GM12801 (cell line): ENCODE data around the gene GNGT1.

ENCODE experiments used
- CTCF ChIP-seq: IDR thresholded peaks from one replicate; pipeline ENCODE4 v1.5.1; 2011; ENCODE audit warnings: control low read depth; ENCODE audit not compliant: insufficient read length; ENCODE audit errors: extremely low read depth

GNGT1 gene

DNA sequence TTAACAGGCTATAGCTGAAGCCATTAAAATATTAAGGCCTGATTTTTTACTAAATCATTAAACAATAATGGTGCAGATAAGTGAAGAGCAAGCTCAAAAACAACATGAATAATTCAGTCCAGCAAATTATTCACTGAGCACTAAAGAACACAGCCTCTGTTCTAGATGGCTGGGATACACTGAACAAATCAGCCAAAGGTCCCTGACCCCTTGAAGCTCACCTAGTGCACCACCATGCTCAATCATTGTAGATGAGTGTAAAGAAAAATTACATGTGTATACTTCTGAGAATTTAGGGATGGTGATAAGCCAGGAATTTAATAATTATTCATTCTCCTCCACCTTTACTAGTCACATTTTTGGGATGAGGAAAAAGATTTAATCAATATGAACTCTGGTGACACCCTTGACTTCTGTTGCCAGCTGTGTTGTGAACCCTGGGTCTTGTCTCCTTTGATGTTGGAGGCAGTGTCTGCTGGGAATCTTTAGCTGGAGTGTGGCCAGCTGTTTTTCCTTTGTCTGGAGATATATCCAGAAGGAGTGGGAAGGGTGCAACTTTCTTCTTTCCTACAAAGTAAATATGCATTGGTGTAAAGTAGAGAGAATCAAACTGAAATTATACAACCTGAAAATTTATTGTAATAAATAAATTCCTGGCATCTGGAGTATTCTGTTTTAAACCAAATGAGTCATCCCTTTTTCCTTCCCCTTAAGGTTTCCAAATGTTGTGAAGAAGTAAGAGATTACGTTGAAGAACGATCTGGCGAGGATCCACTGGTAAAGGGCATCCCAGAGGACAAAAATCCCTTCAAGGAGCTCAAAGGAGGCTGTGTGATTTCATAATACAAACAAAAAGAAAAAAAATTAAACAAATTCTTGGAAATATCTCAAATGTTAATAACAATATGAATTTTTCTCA is 4.0 kb downstream of the GNGT1 start:
- TF ChIP-seq CTCF: no peak

DNA sequence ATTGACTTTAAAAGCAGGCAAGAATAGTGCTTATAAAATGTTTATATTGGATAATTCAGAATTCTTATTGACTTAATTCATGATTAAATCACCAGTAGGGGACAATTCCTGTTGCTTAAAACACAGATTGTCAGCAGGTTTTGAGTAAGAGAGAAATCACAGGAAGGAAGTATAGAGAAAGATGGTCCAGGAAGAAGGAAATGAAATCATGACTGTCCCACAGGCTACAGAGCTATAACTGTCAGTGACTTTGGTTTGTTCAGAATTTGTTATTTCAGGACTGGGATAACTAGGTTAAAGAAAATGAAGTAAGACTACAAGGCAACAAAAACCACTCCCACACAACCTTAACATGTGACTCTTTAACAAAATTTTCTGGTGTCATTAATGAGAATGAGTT is 6.8 kb downstream of the GNGT1 start:
- TF ChIP-seq CTCF: no peak

DNA sequence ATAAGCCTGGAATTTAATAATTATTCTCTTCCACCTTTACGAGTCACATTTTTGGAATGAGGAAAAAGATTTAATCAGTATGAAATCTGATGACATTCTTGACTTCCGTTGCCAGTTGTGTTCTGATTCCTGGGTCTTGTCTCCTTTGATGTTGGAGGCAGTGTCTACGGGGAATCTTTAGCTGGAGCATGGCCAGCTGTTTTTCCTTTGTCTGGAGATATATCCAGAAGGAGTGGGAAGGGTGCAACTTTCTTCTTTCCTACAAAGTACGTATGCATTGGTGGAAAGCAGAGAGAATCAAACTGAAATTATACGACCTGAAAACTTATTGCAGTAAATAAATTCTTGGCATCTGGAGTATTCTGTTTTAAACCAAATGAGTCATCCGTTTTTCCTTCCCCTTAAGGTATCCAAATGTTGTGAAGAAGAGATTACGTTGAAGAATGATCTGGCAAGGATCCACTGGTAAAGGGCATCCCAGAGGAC is 8.3 kb downstream of the GNGT1 start:
- TF ChIP-seq CTCF: no peak

GRCh38 chr7:93920496-93921182 is 14.3 kb downstream of the GNGT1 start:
- TF ChIP-seq CTCF: no peak

DNA sequence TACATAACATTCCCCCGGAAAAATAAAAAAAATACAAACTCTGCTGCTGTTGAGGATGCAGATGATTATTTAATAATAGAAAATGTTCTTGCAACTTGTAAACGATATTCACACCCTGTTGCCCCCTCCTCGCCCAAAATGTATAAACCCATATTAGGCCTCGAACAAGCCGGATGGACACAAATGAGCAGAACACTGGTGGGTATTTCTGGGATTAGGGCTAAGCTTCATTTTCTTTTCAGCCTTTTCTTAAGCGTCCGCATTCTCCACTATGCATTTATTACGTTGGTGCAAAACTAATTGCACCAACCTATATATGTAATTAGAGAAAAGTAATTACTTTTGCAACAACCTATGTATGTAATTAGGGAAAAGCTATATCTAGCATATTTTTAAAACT is 14.8 kb downstream of the GNGT1 start:
- TF ChIP-seq CTCF: no peak

DNA sequence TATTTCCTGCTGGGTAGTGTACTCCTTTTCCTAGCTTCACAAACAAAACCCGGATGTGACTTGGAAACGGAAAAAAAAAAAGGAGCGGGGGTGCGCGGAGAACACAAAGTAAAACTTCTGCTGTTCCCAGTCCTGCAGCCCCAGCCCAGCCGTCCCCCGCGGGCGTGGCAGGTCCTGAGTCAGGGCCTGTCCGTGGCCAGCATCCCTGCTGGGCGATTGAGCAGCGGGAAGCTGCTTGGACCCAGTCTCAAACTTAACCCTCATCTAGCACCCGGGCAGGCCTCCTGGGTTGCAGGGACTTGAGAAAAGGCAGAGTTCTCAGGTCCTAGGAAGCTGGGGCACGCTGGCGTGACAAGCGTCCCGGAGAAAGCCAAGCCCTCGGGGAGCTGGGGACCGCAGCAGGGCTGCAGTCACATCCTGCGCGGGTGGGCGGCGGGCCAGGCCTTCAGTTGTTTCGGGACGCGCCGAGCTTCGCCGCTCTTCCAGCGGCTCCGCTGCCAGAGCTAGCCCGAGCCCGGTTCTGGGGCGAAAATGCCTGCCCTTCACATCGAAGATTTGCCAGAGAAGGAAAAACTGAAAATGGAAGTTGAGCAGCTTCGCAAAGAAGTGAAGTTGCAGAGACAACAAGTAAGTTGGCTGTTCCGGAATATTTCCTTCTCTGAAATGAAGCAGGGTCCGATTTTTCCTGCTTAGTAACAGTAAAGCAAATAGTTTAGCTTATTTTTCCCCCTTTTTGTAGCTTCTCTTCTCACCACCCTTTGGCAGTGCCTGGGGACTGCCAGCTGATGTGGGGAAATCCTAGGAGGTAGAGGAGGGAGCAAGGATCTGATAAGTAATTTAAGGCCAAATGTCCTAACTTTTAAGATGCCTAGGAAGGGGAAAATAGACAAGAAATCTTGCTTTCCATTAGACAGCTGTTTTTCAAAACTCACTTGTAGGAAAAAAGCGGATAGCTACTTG is 15.5 kb downstream of the GNGT1 start, which contains the start of gene GNG11:
Gene GNG11, plus strand, starts transcription at position 129 of the 960 bp plus-strand sequence. Its CDS starts 403 bp downstream, at position 532.
- TF ChIP-seq CTCF: no peak

- no peak for TF ChIP-seq CTCF
These were observed 16.9 kb downstream of the GNGT1 start for GRCh38 chr7:93923296-93923695.
